Activated B cell treated with CpG ODN at 0.5 μM for 24 hours (primary cell): ENCODE results near the gene RFC2. TPM values are rescaled to one million over a fixed set of nuclear protein-coding genes. Genes with fewer than 3 reads are reported as not detected.
"Not testable (repeated sequence)": the region's sequence is repeated elsewhere in the genome, so short reads cannot be mapped to it uniquely, and the experiment has no call there.

ENCODE experiments used
- ATAC-seq: fragments of 200-7000 bp; cut with Tn5 transposase; one replicate; pipeline ENCODE4 v1.10.0; 2021; ENCODE audit warnings: low read depth, mild to moderate bottlenecking, moderate library complexity
- CTCF ChIA-PET: fragments of 350-600 bp; sonication (Branson Sonifier 250); formaldehyde crosslinking; loops from one replicate; lab custom pipeline; 2021; ENCODE audit warnings: antibody characterized with exemption; lab: Charles Lee
- POLR2A ChIA-PET: fragments of 350-600 bp; sonication (Branson Sonifier 250); formaldehyde crosslinking; loops from one replicate; lab custom pipeline; 2021; ENCODE audit warnings: antibody characterized with exemption; lab: Charles Lee
- DNase-seq: peaks from one replicate; pipeline ENCODE4 v3.0.0; 2022
- H3K27ac Mint-ChIP-seq: one replicate; pipeline ENCODE4 v1.8.0; 2020; ENCODE audit warnings: mixed read lengths
- H3K27me3 Mint-ChIP-seq: one replicate; pipeline ENCODE4 v1.8.0; 2021; ENCODE audit warnings: mixed read lengths
- H3K36me3 Mint-ChIP-seq: one replicate; pipeline ENCODE4 v1.8.0; 2021; ENCODE audit warnings: low read depth, mixed read lengths
- H3K4me1 Mint-ChIP-seq: one replicate; pipeline ENCODE4 v1.8.0; 2021; ENCODE audit warnings: mixed read lengths
- H3K4me3 Mint-ChIP-seq: one replicate; pipeline ENCODE4 v1.8.0; 2020; ENCODE audit warnings: mild to moderate bottlenecking, mixed read lengths
- H3K9me3 Mint-ChIP-seq: one replicate; pipeline ENCODE4 v1.8.0; 2020; ENCODE audit warnings: mixed read lengths
- CTCF ChIP-seq: fragments of 200-600 bp; IDR thresholded peaks from one replicate; pipeline ENCODE4 v1.8.0; 2022; ENCODE audit warnings: antibody characterized with exemption, mild to moderate bottlenecking
- intact Hi-C: fragments of 100-400 bp; cut with micrococcal nuclease; formaldehyde crosslinking; loops from one replicate; pipeline ENCODE4 v1.15.1; 2024
- total RNA-seq: library from RNA; stranded (reverse); gene quantifications from 2 replicates; pipeline ENCODE4 v1.2.3, GENCODE V29; 2022

The RFC2 gene
- total RNA-seq, 1 donor from 2014 or later: 44.0 TPM

DNA sequence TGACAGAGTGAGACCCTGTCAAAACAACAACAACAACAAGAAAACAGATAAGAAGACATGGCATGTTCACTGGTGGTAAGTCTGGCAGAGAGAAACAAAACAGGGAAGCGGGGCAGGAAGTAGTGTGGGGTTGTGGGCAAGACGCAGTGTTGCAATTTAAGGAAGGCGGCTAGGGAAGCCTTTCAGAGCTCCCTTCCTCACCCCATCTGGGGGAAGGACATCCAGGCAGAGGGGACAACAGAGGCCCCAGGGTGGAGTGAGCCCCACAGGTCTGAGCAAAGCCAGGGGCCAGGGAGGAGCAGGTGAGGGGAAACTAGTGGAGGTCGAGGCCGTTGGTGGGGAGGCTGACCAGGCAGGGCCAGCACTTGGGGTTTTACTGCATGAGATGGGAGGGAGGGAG is 27.6 kb downstream of the RFC2 start:
- Mint-ChIP-seq H3K27ac (peak overlapping the region; percentile 41), H3K36me3 (peaks cover 67% of the 10 kb centered on the region), H3K27me3 (no peaks in the 10 kb centered on the region), H3K4me1 (peaks cover 64% of the 10 kb centered on the region), H3K4me3 (no peak overlapping the region), H3K9me3 (no peaks in the 10 kb centered on the region)
- no peak for DNase-seq
- no peak for ATAC-seq
- intact Hi-C loops: no loop called here
- CTCF ChIA-PET: interaction anchor here (0.6 kb wide), 1 partner anchor 174 kb away, joined by 3 read pairs; no protein-coding TSS in a partner anchor
- POLR2A ChIA-PET: interaction anchor here (0.7 to 6.6 kb wide), 7 partner anchors 10 to 166 kb away, joined by 3 to 142 read pairs (median 8); partner anchors contain the start of gene LAT2
- no peak for TF ChIP-seq CTCF

DNA sequence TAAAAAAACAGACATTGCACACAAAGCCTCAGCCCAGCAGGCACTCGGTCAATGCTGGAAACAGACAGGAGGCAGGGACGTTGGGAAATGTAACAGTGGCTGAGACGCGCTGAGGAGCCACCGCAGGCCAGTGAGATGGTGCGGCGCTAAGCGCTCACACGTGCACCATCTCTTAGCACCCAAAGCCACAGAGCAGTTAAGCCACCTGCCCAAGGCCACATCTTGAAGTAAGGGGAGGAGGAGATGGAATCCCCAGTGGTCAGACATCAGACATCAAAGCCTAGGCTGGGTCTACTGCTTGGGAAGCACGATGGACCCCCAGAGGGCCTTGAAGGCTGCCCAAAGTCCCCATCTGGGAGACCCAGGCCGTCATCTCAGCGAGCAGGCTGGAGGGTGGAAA is 28.8 kb downstream of the RFC2 start:
- H3K4me3 Mint-ChIP-seq: no peak overlapping the region
- DNase-seq: no peak
- peaks cover 57% of the 10 kb centered on the region for H3K4me1 Mint-ChIP-seq
- no peak for ATAC-seq
- POLR2A ChIA-PET: interaction anchor here (0.5 to 6.6 kb wide), 2 partner anchors 16 to 145 kb away, joined by 3 to 142 read pairs; partner anchors contain the start of gene LAT2
- H3K36me3 Mint-ChIP-seq: peaks cover 68% of the 10 kb centered on the region
- TF ChIP-seq CTCF: no peak
- peak overlapping the region; percentile 35 for H3K27ac Mint-ChIP-seq
- H3K27me3 Mint-ChIP-seq: no peaks in the 10 kb centered on the region
- CTCF ChIA-PET: no interaction called here
- no peaks in the 10 kb centered on the region for H3K9me3 Mint-ChIP-seq
- intact Hi-C loops: no loop called here

DNA sequence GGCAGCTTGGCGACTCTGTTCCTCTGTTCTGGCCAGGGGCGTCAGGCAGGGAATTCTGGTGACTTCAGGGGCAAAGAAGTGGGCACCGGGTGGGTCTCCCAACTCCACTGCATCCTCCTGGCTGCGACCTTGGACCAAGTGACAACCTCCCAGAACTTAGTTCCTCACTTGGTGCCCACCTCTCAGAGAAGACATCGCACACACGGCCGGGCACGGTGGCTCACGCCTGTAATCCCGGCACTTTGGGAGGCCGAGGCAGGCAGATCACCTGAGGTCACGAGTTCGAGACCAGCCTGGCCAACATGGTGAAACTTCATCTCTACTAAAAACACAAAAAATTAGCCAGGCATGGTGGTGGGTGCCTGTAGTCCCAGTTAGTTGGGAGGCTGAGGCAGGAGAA is 29.3 kb downstream of the RFC2 start:
- DNase-seq, H3K9me3 Mint-ChIP-seq, CTCF ChIA-PET, intact Hi-C loops, H3K4me3 Mint-ChIP-seq, ATAC-seq, H3K27me3 Mint-ChIP-seq: not testable (repeated sequence)
- POLR2A ChIA-PET: interaction anchor here (0.5 kb wide), 1 partner anchor 145 kb away, joined by 3 read pairs; no protein-coding TSS in a partner anchor
- Mint-ChIP-seq H3K27ac (peak overlapping the region; percentile 35), H3K36me3 (peaks cover 70% of the 10 kb centered on the region), H3K4me1 (peaks cover 54% of the 10 kb centered on the region)

- Mint-ChIP-seq H3K36me3 (peaks cover 70% of the 10 kb centered on the region), H3K4me3 (no peak overlapping the region), H3K27me3 (no peaks in the 10 kb centered on the region), H3K4me1 (peaks cover 52% of the 10 kb centered on the region), H3K9me3 (no peaks in the 10 kb centered on the region), H3K27ac (peak overlapping the region; percentile 2)
- ChIA-PET CTCF (no interaction called here), POLR2A (no interaction called here)
- intact Hi-C loops: no loop called here
- DNase-seq (no peak), ATAC-seq (no peak)
- no peak for TF ChIP-seq CTCF
Measured at GRCh38 chr7:74224511-74224832, 29.7 kb downstream of the RFC2 start.

GRCh38 chr7:74223711-74224510 is 30.3 kb downstream of the RFC2 start:
- Mint-ChIP-seq H3K9me3 (no peaks in the 10 kb centered on the region), H3K27me3 (no peaks in the 10 kb centered on the region), H3K4me3 (no peak overlapping the region), H3K27ac (no peak overlapping the region), H3K36me3 (peaks cover 67% of the 10 kb centered on the region), H3K4me1 (peaks cover 50% of the 10 kb centered on the region)
- DNase-seq (no peak), ATAC-seq (no peak)
- intact Hi-C loops: no loop called here
- ChIA-PET POLR2A (interaction anchor here (0.7 to 7.0 kb wide), 4 partner anchors 7 to 64 kb away, joined by 3 to 87 read pairs (median 4); partner anchors contain the start of gene LAT2), CTCF (interaction anchor here (1.4 kb wide), 1 partner anchor 17 kb away, joined by 5 read pairs; no protein-coding TSS in a partner anchor)
- no peak for TF ChIP-seq CTCF
